GM23248 (cell line): ENCODE measurements around the gene UGT1A5.

Source experiments
- EZH2 ChIP-seq: fragments of 200-600 bp; sonication (generic); IDR thresholded peaks from 2 replicates; pipeline ENCODE4 v1.6.1; 2018; ENCODE audit warnings: antibody characterized with exemption, mild to moderate bottlenecking; ENCODE audit not compliant: insufficient read depth, poor library complexity, severe bottlenecking
- EZH2phosphoT487 ChIP-seq: fragments of 200-600 bp; sonication (generic); IDR thresholded peaks from 2 replicates; pipeline ENCODE4 v1.6.1; 2018; ENCODE audit warnings: antibody characterized with exemption, moderate library complexity, mild to moderate bottlenecking, low read depth; ENCODE audit not compliant: insufficient read depth

GRCh38 chr2:233780771-233781170 lies 68.1 kb downstream of the UGT1A5 start:
- no peak for TF ChIP-seq EZH2
- no peak for TF ChIP-seq EZH2phosphoT487
